Rectal smooth muscle tissue (tissue), 1 donor: ENCODE measurements around the gene MAN1B1.

Source experiments
- H3K27ac ChIP-seq: one replicate; pipeline ENCODE4 v1.7.0; 2013; ENCODE audit warnings: low read depth, low read length, inconsistent platforms
- H3K27me3 ChIP-seq: one replicate; pipeline ENCODE4 v1.7.0; 2013; ENCODE audit warnings: low read length; ENCODE audit not compliant: control insufficient read depth, insufficient read depth
- H3K36me3 ChIP-seq: one replicate; pipeline ENCODE4 v1.7.0; 2013; ENCODE audit warnings: low read length; ENCODE audit not compliant: control insufficient read depth, insufficient read depth
- H3K4me1 ChIP-seq: one replicate; pipeline ENCODE4 v1.7.0; 2013; ENCODE audit warnings: low read length; ENCODE audit not compliant: control insufficient read depth, insufficient read depth
- H3K4me3 ChIP-seq: one replicate; pipeline ENCODE4 v1.7.0; 2013; ENCODE audit warnings: low read length
- H3K9ac ChIP-seq: one replicate; pipeline ENCODE4 v1.7.0; 2013; ENCODE audit warnings: low read length

Gene MAN1B1

GRCh38 chr9:137046088-137046787, 40.5 kb upstream of the MAN1B1 start, which contains the start of gene NPDC1:
NPDC1 (minus strand) TSS chr9:137046177; CDS start chr9:137045989, 188 bp downstream.
- peak within 1 kb of the TSS; percentile 16 for H3K9ac ChIP-seq
- H3K4me1 ChIP-seq, result peaks cover 17% of the 10 kb centered on the region
- H3K36me3 ChIP-seq, result no peaks in the 10 kb centered on the region
- peaks cover 25% of the 10 kb centered on the region for H3K27me3 ChIP-seq
- peak within 1 kb of the TSS; percentile 68 for H3K4me3 ChIP-seq
- no peak within 1 kb of the TSS for H3K27ac ChIP-seq

GRCh38 chr9:137048655-137049543, 37.9 kb upstream of the MAN1B1 start:
- Histone ChIP-seq H3K36me3 (no peaks in the 10 kb centered on the region), H3K4me1 (peaks cover 17% of the 10 kb centered on the region), H3K27me3 (peaks cover 28% of the 10 kb centered on the region), H3K9ac (no peak overlapping the region), H3K27ac (no peak overlapping the region), H3K4me3 (no peak overlapping the region)

GRCh38 chr9:137049544-137050449, 37.0 kb upstream of the MAN1B1 start:
- Histone ChIP-seq H3K4me3 (no peak overlapping the region), H3K9ac (no peak overlapping the region), H3K27ac (no peak overlapping the region), H3K36me3 (no peaks in the 10 kb centered on the region), H3K4me1 (peaks cover 12% of the 10 kb centered on the region), H3K27me3 (peaks cover 28% of the 10 kb centered on the region)

GRCh38 chr9:137050570-137050969, 36.2 kb upstream of the MAN1B1 start:
- no peaks in the 10 kb centered on the region for H3K36me3 ChIP-seq
- no peak overlapping the region for H3K9ac ChIP-seq
- no peak overlapping the region for H3K27ac ChIP-seq
- H3K4me3 ChIP-seq, result no peak overlapping the region
- H3K27me3 ChIP-seq, result peaks cover 25% of the 10 kb centered on the region
- H3K4me1 ChIP-seq, result peaks cover 14% of the 10 kb centered on the region

DNA sequence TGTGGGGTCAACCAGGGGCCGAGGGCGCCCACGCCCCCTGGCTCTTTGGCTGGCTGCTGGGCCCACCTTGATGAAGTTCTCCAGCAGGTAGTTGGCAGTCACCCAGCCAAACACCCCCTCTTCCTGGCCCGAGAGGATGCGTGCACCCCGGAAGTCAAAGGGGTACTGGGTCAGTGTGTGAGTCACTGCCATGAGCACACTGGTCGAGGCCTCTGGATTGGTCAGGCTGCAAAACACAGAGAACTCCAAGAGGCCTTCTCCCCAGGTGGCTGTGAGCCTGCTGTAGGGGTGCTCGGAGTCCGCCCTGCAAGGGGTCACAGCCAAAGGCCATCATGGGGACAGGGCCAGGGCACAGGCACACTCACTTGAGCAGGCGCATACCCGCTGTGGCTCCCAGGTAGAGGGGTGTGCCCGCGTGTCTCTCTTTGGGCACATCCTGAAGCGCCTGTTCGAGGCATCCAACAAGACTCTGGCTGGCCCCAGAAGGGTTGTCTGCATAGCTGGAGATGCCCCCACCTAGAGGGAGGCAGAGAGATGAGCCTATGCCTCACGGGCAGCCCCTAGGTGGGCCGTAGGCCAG, 35.5 kb upstream of the MAN1B1 start:
- peaks cover 25% of the 10 kb centered on the region for H3K27me3 ChIP-seq
- peaks cover 17% of the 10 kb centered on the region for H3K4me1 ChIP-seq
- no peak overlapping the region for H3K4me3 ChIP-seq

DNA sequence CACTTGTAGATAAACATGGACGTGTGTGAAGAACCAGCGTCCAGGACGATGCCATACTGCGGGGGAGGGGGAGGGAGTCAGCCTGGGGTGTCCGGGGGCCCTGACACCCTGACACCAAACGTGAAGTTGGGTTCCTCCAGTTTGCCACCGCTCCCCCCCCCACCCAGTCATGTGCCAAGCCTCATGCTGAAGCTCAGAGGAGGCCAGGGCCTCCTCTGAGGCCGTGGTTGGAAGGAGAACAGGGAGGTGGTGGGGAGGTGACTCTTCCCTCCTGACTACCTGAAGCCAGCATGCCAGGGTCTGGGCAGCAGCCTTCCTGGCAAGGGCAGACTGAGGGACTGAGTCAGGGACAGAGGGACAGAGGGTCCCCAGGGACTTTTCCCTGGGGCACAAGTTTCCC, 34.5 kb upstream of the MAN1B1 start:
- H3K36me3 ChIP-seq, result no peaks in the 10 kb centered on the region
- H3K9ac ChIP-seq, result no peak overlapping the region
- H3K27ac ChIP-seq, result no peak overlapping the region
- no peak overlapping the region for H3K4me3 ChIP-seq
- H3K4me1 ChIP-seq, result peaks cover 15% of the 10 kb centered on the region
- H3K27me3 ChIP-seq, result peaks cover 21% of the 10 kb centered on the region

More for the DNA sequence above, 35.5 kb upstream of the MAN1B1 start:
- no peak overlapping the region for H3K27ac ChIP-seq
- no peaks in the 10 kb centered on the region for H3K36me3 ChIP-seq
- no peak overlapping the region for H3K9ac ChIP-seq

- H3K9ac ChIP-seq, result no peak overlapping the region
- no peak overlapping the region for H3K27ac ChIP-seq
- no peaks in the 10 kb centered on the region for H3K36me3 ChIP-seq
- H3K27me3 ChIP-seq, result peaks cover 12% of the 10 kb centered on the region
- H3K4me3 ChIP-seq, result peak overlapping the region; percentile 32
- H3K4me1 ChIP-seq, result peaks cover 15% of the 10 kb centered on the region
Measured at GRCh38 chr9:137052998-137053943, 33.5 kb upstream of the MAN1B1 start.

- H3K9ac ChIP-seq, result no peak within 1 kb of the TSS
- H3K36me3 ChIP-seq, result no peaks in the 10 kb centered on the region
- H3K4me3 ChIP-seq, result peak within 1 kb of the TSS; percentile 32
- H3K27me3 ChIP-seq, result peaks cover 8% of the 10 kb centered on the region
- H3K27ac ChIP-seq, result peak within 1 kb of the TSS; percentile 40
- peaks cover 13% of the 10 kb centered on the region for H3K4me1 ChIP-seq
Measured at GRCh38 chr9:137053944-137054931, 32.5 kb upstream of the MAN1B1 start, which contains the start of gene ENTPD2. ENTPD2 (minus strand) TSS chr9:137054061; CDS start chr9:137053997, 64 bp downstream.

DNA sequence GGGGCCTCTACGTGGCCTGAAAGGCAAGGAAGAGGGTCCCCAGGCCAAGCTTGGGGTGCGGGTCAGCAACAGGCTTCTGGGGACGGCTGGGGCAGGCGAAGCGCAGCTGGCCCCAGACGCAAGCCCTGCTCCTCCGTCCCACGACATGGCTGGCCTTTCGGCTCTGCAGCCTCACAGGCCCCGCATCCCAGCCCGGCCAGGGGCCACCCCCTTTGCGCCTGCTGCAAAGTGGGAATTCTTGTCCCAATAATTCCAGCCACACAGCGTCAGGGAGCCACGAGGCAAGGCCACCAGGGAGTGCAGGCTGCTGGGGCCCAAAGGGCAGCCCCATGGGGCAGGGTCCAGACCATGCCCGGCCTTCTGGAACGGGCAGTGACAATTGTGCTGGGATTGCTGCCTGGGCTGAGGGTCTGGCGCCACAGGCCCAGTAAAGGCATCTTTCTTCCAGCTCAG, 31.8 kb upstream of the MAN1B1 start:
- Histone ChIP-seq H3K4me1 (peaks cover 13% of the 10 kb centered on the region), H3K27ac (peak overlapping the region; percentile 40), H3K27me3 (peaks cover 3% of the 10 kb centered on the region), H3K9ac (no peak overlapping the region), H3K36me3 (no peaks in the 10 kb centered on the region), H3K4me3 (peak overlapping the region; percentile 9)
